GM10847 (cell line): ENCODE results near the gene P2RX2.

Source experiments
- POLR2A ChIP-seq: IDR thresholded peaks from 2 replicates; pipeline ENCODE4 v1.6.1; 2011; ENCODE audit not compliant: insufficient read length; ENCODE audit errors: extremely low read depth

P2RX2 gene

GRCh38 chr12:132604668-132605441 is 13.7 kb upstream of the P2RX2 start:
- TF ChIP-seq POLR2A = no peak

- TF ChIP-seq POLR2A = no peak
These were observed 12.7 kb upstream of the P2RX2 start for GRCh38 chr12:132605892-132606291.

GRCh38 chr12:132606466-132606865 is 12.1 kb upstream of the P2RX2 start:
- TF ChIP-seq POLR2A = no peak

GRCh38 chr12:132606927-132607326 is 11.6 kb upstream of the P2RX2 start:
- no peak for TF ChIP-seq POLR2A

- TF ChIP-seq POLR2A = no peak
These were observed 10.1 kb upstream of the P2RX2 start for GRCh38 chr12:132608231-132609171.

GRCh38 chr12:132610051-132610759 is 8.4 kb upstream of the P2RX2 start, which contains the start of gene LRCOL1:
Gene LRCOL1, minus strand, starts transcription at chr12:132610582. Its CDS starts 4,331 bp downstream, at chr12:132606251.
- TF ChIP-seq POLR2A = no peak

GRCh38 chr12:132610866-132611602 is 7.5 kb upstream of the P2RX2 start:
- no peak for TF ChIP-seq POLR2A

GRCh38 chr12:132611620-132612019 is 7.0 kb upstream of the P2RX2 start:
- no peak for TF ChIP-seq POLR2A

GRCh38 chr12:132614029-132614428 is 4.5 kb upstream of the P2RX2 start:
- TF ChIP-seq POLR2A = no peak

- no peak for TF ChIP-seq POLR2A
These were observed 3.6 kb upstream of the P2RX2 start for GRCh38 chr12:132614861-132615578.

GRCh38 chr12:132615579-132616038 is 3.0 kb upstream of the P2RX2 start:
- TF ChIP-seq POLR2A = no peak

GRCh38 chr12:132617135-132617701 is 1.4 kb upstream of the P2RX2 start:
- no peak for TF ChIP-seq POLR2A

- no peak for TF ChIP-seq POLR2A
These were observed 524 bp upstream of the P2RX2 start for GRCh38 chr12:132617822-132618682.
